Activated CD4-positive, alpha-beta memory T cell treated with anti-CD3 and anti-CD28 coated beads, Interleukin-2, amount 10 ng/mL, durations not matched to agents 7 days and 5 days (primary cell): ENCODE data around the gene NEUROD2. TPM values are rescaled to one million over a fixed set of nuclear protein-coding genes. Genes with fewer than 3 reads are reported as not detected.
A peak's percentile ranks its signal among the peaks of the same experiment; 100 is the strongest.

ENCODE experiments used
- CTCF ChIA-PET: fragments of 350-600 bp; sonication (Branson Sonifier 250); formaldehyde crosslinking; loops from one replicate; lab custom pipeline; 2021; ENCODE audit warnings: antibody characterized with exemption, inconsistent platforms; lab: Charles Lee
- POLR2A ChIA-PET: fragments of 350-600 bp; sonication (Branson Sonifier 250); formaldehyde crosslinking; loops from one replicate; lab custom pipeline; 2021; ENCODE audit warnings: antibody characterized with exemption; lab: Charles Lee
- DNase-seq: peaks from one replicate; pipeline ENCODE4 v3.0.0-alpha.2; 2020
- H3K27ac Mint-ChIP-seq: one replicate; pipeline ENCODE4 v1.8.0; 2021; ENCODE audit warnings: mild to moderate bottlenecking, mixed read lengths
- H3K27me3 Mint-ChIP-seq: one replicate; pipeline ENCODE4 v1.8.0; 2021; ENCODE audit warnings: mixed read lengths
- H3K36me3 Mint-ChIP-seq: one replicate; pipeline ENCODE4 v1.8.0; 2021; ENCODE audit warnings: low read depth, mixed read lengths
- H3K4me1 Mint-ChIP-seq: one replicate; pipeline ENCODE4 v1.8.0; 2021; ENCODE audit warnings: mixed read lengths
- H3K4me3 Mint-ChIP-seq: one replicate; pipeline ENCODE4 v1.8.0; 2021; ENCODE audit warnings: mild to moderate bottlenecking, mixed read lengths
- H3K9me3 Mint-ChIP-seq: one replicate; pipeline ENCODE4 v1.8.0; 2021; ENCODE audit warnings: mixed read lengths
- total RNA-seq, 2 experiments: library from RNA; stranded (reverse); gene quantifications; one replicate each; pipeline ENCODE4 v1.2.3, GENCODE V29; 2021

Gene NEUROD2
- total RNA-seq, 2 experiments from 2014 or later = not detected

- H3K36me3 Mint-ChIP-seq = no peaks in the 10 kb centered on the region
- H3K27ac Mint-ChIP-seq = peak overlapping the region; percentile 89
- H3K9me3 Mint-ChIP-seq = no peaks in the 10 kb centered on the region
- peaks cover 47% of the 10 kb centered on the region for H3K27me3 Mint-ChIP-seq
- ChIA-PET POLR2A (interaction anchor here (0.9 to 2.5 kb wide), 8 partner anchors 9 to 196 kb away, joined by 3 to 17 read pairs (median 3); partner anchors contain the start of gene STARD3), CTCF (interaction anchor here (0.6 to 9.7 kb wide), 27 partner anchors 10 to 515 kb away, joined by 3 to 151 read pairs (median 4); partner anchors contain the start of genes MIEN1, PGAP3, PNMT and PSMD3)
- peak; percentile 88 for DNase-seq
- no peak overlapping the region for H3K4me3 Mint-ChIP-seq
- peaks cover 25% of the 10 kb centered on the region for H3K4me1 Mint-ChIP-seq
These were observed 15.7 kb upstream of the NEUROD2 start for GRCh38 chr17:39623356-39623950.

GRCh38 chr17:39622380-39623006 lies 14.8 kb upstream of the NEUROD2 start:
- Mint-ChIP-seq H3K36me3 (no peaks in the 10 kb centered on the region), H3K27me3 (peaks cover 44% of the 10 kb centered on the region), H3K4me3 (peak overlapping the region; percentile 72), H3K9me3 (no peaks in the 10 kb centered on the region), H3K27ac (peak overlapping the region; percentile 89), H3K4me1 (peaks cover 28% of the 10 kb centered on the region)
- CTCF ChIA-PET = interaction anchor here (0.6 to 9.7 kb wide), 37 partner anchors 12 to 404 kb away, joined by 3 to 151 read pairs (median 5); partner anchors contain the start of genes ERBB2, MIEN1, PNMT and PSMD3
- POLR2A ChIA-PET = interaction anchor here (0.9 to 2.5 kb wide), 10 partner anchors 10 to 358 kb away, joined by 3 to 17 read pairs (median 4); partner anchors contain the start of genes MIEN1, PGAP3, PSMD3 and STARD3
- peak; percentile 67 for DNase-seq

GRCh38 chr17:39621523-39622379 lies 14.0 kb upstream of the NEUROD2 start:
- H3K36me3 Mint-ChIP-seq = no peaks in the 10 kb centered on the region
- H3K4me1 Mint-ChIP-seq = peaks cover 27% of the 10 kb centered on the region
- peaks cover 49% of the 10 kb centered on the region for H3K27me3 Mint-ChIP-seq
- DNase-seq = peak; percentile 92
- ChIA-PET POLR2A (interaction anchor here (0.7 to 2.5 kb wide), 12 partner anchors 11 to 358 kb away, joined by 3 to 17 read pairs (median 4); partner anchors contain the start of genes MIEN1, PGAP3, PNMT and PSMD3), CTCF (interaction anchor here (0.5 to 9.7 kb wide), 60 partner anchors 9 to 469 kb away, joined by 3 to 151 read pairs (median 4); partner anchors contain the start of genes ERBB2, IKZF3, MED1 and MIEN1)
- no peaks in the 10 kb centered on the region for H3K9me3 Mint-ChIP-seq
- peak overlapping the region; percentile 72 for H3K4me3 Mint-ChIP-seq
- peak overlapping the region; percentile 89 for H3K27ac Mint-ChIP-seq

GRCh38 chr17:39619786-39620101 lies 12.0 kb upstream of the NEUROD2 start:
- DNase-seq = no peak
- Mint-ChIP-seq H3K4me1 (peaks cover 23% of the 10 kb centered on the region), H3K4me3 (no peak overlapping the region), H3K9me3 (no peaks in the 10 kb centered on the region), H3K36me3 (no peaks in the 10 kb centered on the region), H3K27me3 (peaks cover 43% of the 10 kb centered on the region), H3K27ac (no peak overlapping the region)
- POLR2A ChIA-PET = interaction anchor here (0.7 to 1.9 kb wide), 3 partner anchors 9 to 134 kb away, joined by 3 to 6 read pairs (median 4); no protein-coding TSS in a partner anchor
- CTCF ChIA-PET = interaction anchor here (0.5 to 9.7 kb wide), 6 partner anchors 15 to 885 kb away, joined by 3 to 151 read pairs (median 28); partner anchors contain the start of gene STARD3

- ChIA-PET POLR2A (interaction anchor here (0.7 to 1.9 kb wide), 4 partner anchors 9 to 361 kb away, joined by 3 to 6 read pairs (median 4); partner anchors contain the start of gene PSMD3), CTCF (interaction anchor here (0.5 to 9.7 kb wide), 6 partner anchors 16 to 884 kb away, joined by 3 to 151 read pairs (median 28); partner anchors contain the start of gene STARD3)
- no peak for DNase-seq
- no peak overlapping the region for H3K4me3 Mint-ChIP-seq
- H3K36me3 Mint-ChIP-seq = no peaks in the 10 kb centered on the region
- peaks cover 23% of the 10 kb centered on the region for H3K4me1 Mint-ChIP-seq
- H3K27ac Mint-ChIP-seq = no peak overlapping the region
- H3K9me3 Mint-ChIP-seq = no peaks in the 10 kb centered on the region
- H3K27me3 Mint-ChIP-seq = peaks cover 43% of the 10 kb centered on the region
These were observed 11.5 kb upstream of the NEUROD2 start for GRCh38 chr17:39618956-39619785.

- Mint-ChIP-seq H3K9me3 (no peaks in the 10 kb centered on the region), H3K4me1 (peaks cover 21% of the 10 kb centered on the region), H3K4me3 (peak overlapping the region; percentile 69), H3K36me3 (no peaks in the 10 kb centered on the region), H3K27me3 (peaks cover 43% of the 10 kb centered on the region), H3K27ac (no peak overlapping the region)
- CTCF ChIA-PET = interaction anchor here (1.4 to 9.7 kb wide), 3 partner anchors 17 to 135 kb away, joined by 5 to 151 read pairs (median 51); partner anchors contain the start of gene STARD3
- POLR2A ChIA-PET = interaction anchor here (1.1 to 1.9 kb wide), 4 partner anchors 8 to 362 kb away, joined by 3 to 6 read pairs (median 4); partner anchors contain the start of genes PGAP3 and PSMD3
- no peak for DNase-seq
These were observed 10.7 kb upstream of the NEUROD2 start for GRCh38 chr17:39618246-39618913.

GRCh38 chr17:39617446-39618245 lies 9.9 kb upstream of the NEUROD2 start:
- Mint-ChIP-seq H3K4me1 (peaks cover 14% of the 10 kb centered on the region), H3K36me3 (no peaks in the 10 kb centered on the region), H3K27ac (no peak overlapping the region), H3K4me3 (peak overlapping the region; percentile 69), H3K9me3 (no peaks in the 10 kb centered on the region), H3K27me3 (peaks cover 43% of the 10 kb centered on the region)
- peak; percentile 49 for DNase-seq
- POLR2A ChIA-PET = interaction anchor here (1.1 to 1.8 kb wide), 2 partner anchors 70 to 363 kb away, joined by 3 to 4 read pairs; partner anchors contain the start of genes PGAP3 and PSMD3
- CTCF ChIA-PET = interaction anchor here (1.0 to 9.7 kb wide), 2 partner anchors 17 to 136 kb away, joined by 3 to 151 read pairs; partner anchors contain the start of gene STARD3

GRCh38 chr17:39617100-39617445 lies 9.4 kb upstream of the NEUROD2 start:
- DNase-seq = no peak
- H3K27me3 Mint-ChIP-seq = peaks cover 43% of the 10 kb centered on the region
- no peaks in the 10 kb centered on the region for H3K36me3 Mint-ChIP-seq
- POLR2A ChIA-PET = no interaction called here
- CTCF ChIA-PET = interaction anchor here (1.0 to 9.7 kb wide), 2 partner anchors 18 to 136 kb away, joined by 3 to 151 read pairs; partner anchors contain the start of gene STARD3
- H3K4me3 Mint-ChIP-seq = peak overlapping the region; percentile 7
- H3K9me3 Mint-ChIP-seq = no peaks in the 10 kb centered on the region
- no peak overlapping the region for H3K27ac Mint-ChIP-seq
- H3K4me1 Mint-ChIP-seq = peaks cover 8% of the 10 kb centered on the region

GRCh38 chr17:39615434-39615833 lies 7.7 kb upstream of the NEUROD2 start:
- Mint-ChIP-seq H3K4me1 (peaks cover 4% of the 10 kb centered on the region), H3K27me3 (peaks cover 50% of the 10 kb centered on the region), H3K27ac (no peak overlapping the region), H3K4me3 (no peak overlapping the region), H3K36me3 (no peaks in the 10 kb centered on the region), H3K9me3 (no peaks in the 10 kb centered on the region)
- POLR2A ChIA-PET = interaction anchor here (0.7 kb wide), 1 partner anchor 10 kb away, joined by 3 read pairs; no protein-coding TSS in a partner anchor
- CTCF ChIA-PET = interaction anchor here (0.7 kb wide), 1 partner anchor 68 kb away, joined by 3 read pairs; no protein-coding TSS in a partner anchor
- no peak for DNase-seq

GRCh38 chr17:39614545-39615157 lies 6.9 kb upstream of the NEUROD2 start:
- CTCF ChIA-PET = interaction anchor here (0.7 to 2.5 kb wide), 2 partner anchors 9 to 67 kb away, joined by 3 to 9 read pairs; no protein-coding TSS in a partner anchor
- POLR2A ChIA-PET = interaction anchor here (0.7 kb wide), 1 partner anchor 9 kb away, joined by 3 read pairs; no protein-coding TSS in a partner anchor
- peaks cover 49% of the 10 kb centered on the region for H3K27me3 Mint-ChIP-seq

More at GRCh38 chr17:39614545-39615157, 6.9 kb upstream of the NEUROD2 start:
- H3K9me3 Mint-ChIP-seq = no peaks in the 10 kb centered on the region
- no peaks in the 10 kb centered on the region for H3K36me3 Mint-ChIP-seq
- no peak overlapping the region for H3K27ac Mint-ChIP-seq
- DNase-seq = no peak
- H3K4me3 Mint-ChIP-seq = no peak overlapping the region
- H3K4me1 Mint-ChIP-seq = peaks cover 4% of the 10 kb centered on the region
